Measurements from ENCODE around the gene DENND5A.

Gene DENND5A

GRCh38 chr11:9265211-9266131, at the start of gene DENND5A:
DENND5A (minus strand) TSS chr11:9265350; CDS start chr11:9265069, 281 bp downstream.
- Histone ChIP-seq H3K4me2 (peak within 1 kb of the TSS; percentile 79), H3K36me3 (no peaks in the 10 kb centered on the region), H3K27ac (peak within 1 kb of the TSS; percentile 91), H3K4me3 (peak within 1 kb of the TSS; percentile 98), H3K9me3 (no peaks in the 10 kb centered on the region), H4K20me1 (peaks cover 44% of the 10 kb centered on the region), H3K9ac (peak within 1 kb of the TSS; percentile 95), H3K4me1 (peaks cover 38% of the 10 kb centered on the region), H3K27me3 (0 out of 2 replicates have a peak, but pooled peaks cover 3% of the 10 kb centered on the region)
- no peak for TF ChIP-seq Cebpa-rat (IDR thresholded peaks at IDR 0.05)

- Histone ChIP-seq H3K4me2 (peak within 1 kb of the TSS; percentile 90), H3K4me1 (peaks cover 23% of the 10 kb centered on the region)
These were observed 49.3 kb upstream of the DENND5A start, which contains the start of gene TMEM41B for GRCh38 chr11:9314291-9315077. TMEM41B (minus strand) TSS chr11:9314593; CDS start chr11:9314441, 152 bp downstream.

GRCh38 chr11:9313648-9314290, 48.6 kb upstream of the DENND5A start:
- Histone ChIP-seq H3K27me3 (peaks cover 9% of the 10 kb centered on the region), H3K27ac (peak overlapping the region; percentile 92), H3K9ac (peak overlapping the region; percentile 92), H4K20me1 (peaks cover 33% of the 10 kb centered on the region; the same call in 1 of the 2 replicates), H3K4me1 (peaks cover 23% of the 10 kb centered on the region), H3K4me2 (peak overlapping the region; percentile 89), H3K9me3 (peaks cover 7% of the 10 kb centered on the region), H3K4me3 (peak overlapping the region; percentile 87), H3K36me3 (peaks cover 13% of the 10 kb centered on the region; the same call in 1 of the 2 replicates)
- no peak for TF ChIP-seq Cebpa-rat (IDR thresholded peaks at IDR 0.05)

More at GRCh38 chr11:9314291-9315077, 49.3 kb upstream of the DENND5A start, which contains the start of gene TMEM41B:
- H3K9me3 ChIP-seq, result no peaks in the 10 kb centered on the region
- peak within 1 kb of the TSS; percentile 87 for H3K4me3 ChIP-seq
- peak within 1 kb of the TSS; percentile 92 for H3K9ac ChIP-seq
- 0 out of 2 replicates have a peak, but pooled peaks cover 6% of the 10 kb centered on the region for H3K36me3 ChIP-seq
- peak within 1 kb of the TSS; percentile 92 for H3K27ac ChIP-seq
- no peak for TF ChIP-seq Cebpa-rat (IDR thresholded peaks at IDR 0.05)
- H3K27me3 ChIP-seq, result peaks cover 9% of the 10 kb centered on the region
- H4K20me1 ChIP-seq, result peaks cover 33% of the 10 kb centered on the region; the same call in 1 of the 2 replicates

GRCh38 chr11:9310485-9311090, 45.4 kb upstream of the DENND5A start:
- no peak overlapping the region for H3K9ac ChIP-seq
- peaks cover 23% of the 10 kb centered on the region for H3K4me1 ChIP-seq
- no peaks in the 10 kb centered on the region for H3K27me3 ChIP-seq
- peaks cover 22% of the 10 kb centered on the region; the same call in 1 of the 2 replicates for H3K36me3 ChIP-seq
- peaks cover 16% of the 10 kb centered on the region for H3K9me3 ChIP-seq
- H3K4me3 ChIP-seq, result no peak overlapping the region
- TF ChIP-seq Cebpa-rat (IDR thresholded peaks at IDR 0.05), result no peak
- H3K4me2 ChIP-seq, result no peak overlapping the region
- no peak overlapping the region for H3K27ac ChIP-seq
- H4K20me1 ChIP-seq, result peaks cover 48% of the 10 kb centered on the region; the same call in 1 of the 2 replicates

- H4K20me1 ChIP-seq, result peaks cover 62% of the 10 kb centered on the region
- H3K9ac ChIP-seq, result no peak overlapping the region
- peaks cover 19% of the 10 kb centered on the region; the same call in 1 of the 2 replicates for H3K36me3 ChIP-seq
- H3K27me3 ChIP-seq, result no peaks in the 10 kb centered on the region
- TF ChIP-seq Cebpa-rat (IDR thresholded peaks at IDR 0.05), result no peak
- H3K9me3 ChIP-seq, result peaks cover 13% of the 10 kb centered on the region
- H3K4me3 ChIP-seq, result no peak overlapping the region
- no peak overlapping the region for H3K4me2 ChIP-seq
- H3K27ac ChIP-seq, result no peak overlapping the region
- no peaks in the 10 kb centered on the region for H3K4me1 ChIP-seq
These were observed 39.0 kb upstream of the DENND5A start for GRCh38 chr11:9304178-9304577.

- Histone ChIP-seq H3K9ac (no peak overlapping the region), H3K4me3 (no peak overlapping the region), H3K9me3 (no peaks in the 10 kb centered on the region; the same call in 1 of the 2 replicates), H3K27ac (no peak overlapping the region), H3K36me3 (peaks cover 24% of the 10 kb centered on the region), H3K4me2 (no peak overlapping the region), H3K27me3 (no peaks in the 10 kb centered on the region), H4K20me1 (peaks cover 62% of the 10 kb centered on the region), H3K4me1 (no peaks in the 10 kb centered on the region)
- no peak for TF ChIP-seq Cebpa-rat (IDR thresholded peaks at IDR 0.05)
These were observed 37.3 kb upstream of the DENND5A start for GRCh38 chr11:9302448-9302847.

- peaks cover 31% of the 10 kb centered on the region for H3K36me3 ChIP-seq
- peaks cover 56% of the 10 kb centered on the region for H4K20me1 ChIP-seq
- H3K27me3 ChIP-seq, result no peaks in the 10 kb centered on the region
- no peaks in the 10 kb centered on the region for H3K9me3 ChIP-seq
- no peak overlapping the region for H3K27ac ChIP-seq
- no peak overlapping the region for H3K4me2 ChIP-seq
- TF ChIP-seq Cebpa-rat (IDR thresholded peaks at IDR 0.05), result no peak
- H3K4me3 ChIP-seq, result no peak overlapping the region
- H3K4me1 ChIP-seq, result no peaks in the 10 kb centered on the region
- no peak overlapping the region for H3K9ac ChIP-seq
These were observed 36.6 kb upstream of the DENND5A start for GRCh38 chr11:9301720-9302119.

- Histone ChIP-seq H4K20me1 (peaks cover 8% of the 10 kb centered on the region; the same call in 1 of the 2 replicates), H3K4me1 (no peaks in the 10 kb centered on the region), H3K4me2 (no peak overlapping the region), H3K4me3 (no peak overlapping the region), H3K36me3 (peaks cover 67% of the 10 kb centered on the region), H3K27ac (no peak overlapping the region), H3K27me3 (no peaks in the 10 kb centered on the region), H3K9me3 (no peaks in the 10 kb centered on the region), H3K9ac (no peak overlapping the region)
- no peak for TF ChIP-seq Cebpa-rat (IDR thresholded peaks at IDR 0.05)
These were observed 28.5 kb upstream of the DENND5A start for GRCh38 chr11:9293646-9294045.

Measured in BLaER1 (cell line).